GM12878 (cell line): ENCODE results near the gene LILRB1.

Experiments used
- CTCF ChIP-seq, 3 experiments: IDR thresholded peaks in 2 of 3; conservative IDR thresholded peaks in 1 of 3; 2 replicates each; pipeline ENCODE4 v1.5.1; 2011; ENCODE audit warnings: low read depth in 3 of 3, low read length in 3 of 3, mild to moderate bottlenecking in 3 of 3, control low read depth in 2 of 3, moderate library complexity in 2 of 3, inconsistent platforms in 1 of 3, mixed read lengths in 1 of 3; ENCODE audit not compliant: control insufficient read depth in 2 of 3, insufficient read depth in 1 of 3; ENCODE audit errors: extremely low read depth in 1 of 3
- EP300 ChIP-seq, 2 experiments: fragments of 150-350 bp in 1 of 2; IDR thresholded peaks; 2 replicates each; pipeline ENCODE4 v1.6.1; 2011 to 2012; ENCODE audit warnings: low read depth in 2 of 2, low read length in 2 of 2, borderline replicate concordance in 1 of 2, improper control_type of control experiment in 1 of 2, inconsistent platforms in 1 of 2; ENCODE audit not compliant: control insufficient read depth in 1 of 2
- ESRRA ChIP-seq: IDR thresholded peaks from 2 replicates; pipeline ENCODE4 v1.6.1; 2012; ENCODE audit warnings: mild to moderate bottlenecking, low read length, improper control_type of control experiment
- MAX ChIP-seq: IDR thresholded peaks from 2 replicates; pipeline ENCODE4 v1.6.1; 2012; ENCODE audit warnings: low read depth, low read length, improper control_type of control experiment
- POLR2AphosphoS5 ChIP-seq: IDR thresholded peaks from 2 replicates; pipeline ENCODE4 v1.6.1; 2011; ENCODE audit warnings: mild to moderate bottlenecking, low read length, inconsistent platforms
- RELA ChIP-seq: fragments of 450-650 bp; IDR thresholded peaks from 2 replicates; pipeline ENCODE4 v1.8.0; 2014; ENCODE audit warnings: borderline replicate concordance; ENCODE audit not compliant: partially characterized antibody

- TF ChIP-seq CTCF (IDR thresholded peaks at IDR 0.05 in 2 of 3, conservative IDR thresholded peaks at IDR 0.05 in 1 of 3; ENCODE audit: control insufficient read depth in 2 of 3, extremely low read depth in 1 of 3, insufficient read depth in 1 of 3, low read depth in 3 of 3, low read length in 3 of 3) (no peak), EP300 (IDR thresholded peaks at IDR 0.05; ENCODE audit: borderline replicate concordance in 1 of 2, control insufficient read depth in 1 of 2, low read depth in 2 of 2, low read length in 2 of 2) (no peak), POLR2AphosphoS5 (no peak), MAX (no peak), ESRRA (no peak), RELA (no peak)
Measured at GRCh38 chr19:54684527-54684926, 54.2 kb downstream of the LILRB1 start.
